ENCODE results near the gene MINK1.
"Not testable (repeated sequence)": the region's sequence is repeated elsewhere in the genome, so short reads cannot be mapped to it uniquely, and the experiment has no call there.

MINK1 gene

DNA sequence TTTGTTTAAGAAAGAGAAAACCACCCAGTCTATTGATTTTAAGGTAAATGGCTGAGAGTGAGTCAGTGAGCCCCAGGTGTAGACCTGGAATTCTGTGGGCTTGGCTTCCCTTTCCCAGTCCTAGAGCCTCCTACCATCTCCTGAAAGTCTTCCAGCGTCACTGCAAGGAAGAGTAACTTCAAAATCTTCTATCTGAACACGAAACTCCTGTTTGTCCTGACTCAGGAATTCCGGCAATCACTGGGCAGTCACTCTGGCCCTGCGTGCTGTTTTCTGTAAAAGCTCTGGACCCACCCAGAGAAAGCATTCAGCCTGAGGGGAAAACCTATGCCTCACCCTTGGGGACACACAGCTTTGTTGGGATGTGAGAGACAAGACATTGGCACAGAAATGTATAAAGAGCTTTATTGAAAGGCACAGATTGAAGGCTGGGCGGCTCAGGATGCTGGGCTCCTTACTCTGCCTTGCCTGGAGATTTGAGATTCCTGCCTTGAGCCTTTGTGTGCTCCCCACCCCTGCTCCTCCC, 15.9 kb downstream of the MINK1 start:
- no peak for FAIRE-seq

DNA sequence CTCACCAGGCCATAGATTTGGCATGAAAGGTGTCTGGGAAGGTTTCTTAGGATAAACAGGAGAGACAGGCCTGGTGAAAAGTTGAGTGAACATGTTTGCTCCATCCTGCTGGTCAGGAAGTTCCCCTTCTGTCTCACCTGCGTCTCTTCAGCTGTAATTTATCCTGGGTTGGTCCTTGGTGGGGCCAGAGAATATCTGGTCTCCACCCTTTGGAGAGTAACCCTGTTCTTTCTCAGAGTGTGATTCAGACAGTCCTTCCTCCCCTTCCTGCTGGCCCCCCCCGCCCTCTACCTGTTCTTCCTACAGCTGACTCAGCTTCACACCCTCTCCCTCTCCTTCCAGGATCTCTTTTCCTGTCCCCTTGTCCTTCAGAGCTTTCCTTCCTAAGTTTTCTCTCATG, 17.1 kb downstream of the MINK1 start:
- FAIRE-seq = no peak

DNA sequence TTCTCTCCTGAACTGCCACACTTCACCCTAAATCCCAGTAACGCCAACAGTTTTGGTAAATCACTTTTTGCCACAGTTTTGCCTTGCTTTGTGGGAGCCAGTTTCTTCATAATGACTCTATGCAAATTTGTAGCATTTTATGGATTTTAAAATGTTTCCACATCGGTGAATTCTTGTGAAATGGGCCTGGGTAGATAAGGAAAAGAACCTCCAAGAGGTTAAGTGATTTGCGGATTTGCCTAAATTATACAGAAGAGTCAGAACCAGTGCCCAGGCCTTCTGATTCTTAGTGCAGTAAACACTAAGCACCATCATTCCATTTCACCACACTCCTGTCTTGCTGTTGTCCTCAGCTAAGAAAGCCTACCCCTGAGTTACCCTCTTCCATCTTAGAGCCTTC, 17.9 kb downstream of the MINK1 start:
- no peak for FAIRE-seq

DNA sequence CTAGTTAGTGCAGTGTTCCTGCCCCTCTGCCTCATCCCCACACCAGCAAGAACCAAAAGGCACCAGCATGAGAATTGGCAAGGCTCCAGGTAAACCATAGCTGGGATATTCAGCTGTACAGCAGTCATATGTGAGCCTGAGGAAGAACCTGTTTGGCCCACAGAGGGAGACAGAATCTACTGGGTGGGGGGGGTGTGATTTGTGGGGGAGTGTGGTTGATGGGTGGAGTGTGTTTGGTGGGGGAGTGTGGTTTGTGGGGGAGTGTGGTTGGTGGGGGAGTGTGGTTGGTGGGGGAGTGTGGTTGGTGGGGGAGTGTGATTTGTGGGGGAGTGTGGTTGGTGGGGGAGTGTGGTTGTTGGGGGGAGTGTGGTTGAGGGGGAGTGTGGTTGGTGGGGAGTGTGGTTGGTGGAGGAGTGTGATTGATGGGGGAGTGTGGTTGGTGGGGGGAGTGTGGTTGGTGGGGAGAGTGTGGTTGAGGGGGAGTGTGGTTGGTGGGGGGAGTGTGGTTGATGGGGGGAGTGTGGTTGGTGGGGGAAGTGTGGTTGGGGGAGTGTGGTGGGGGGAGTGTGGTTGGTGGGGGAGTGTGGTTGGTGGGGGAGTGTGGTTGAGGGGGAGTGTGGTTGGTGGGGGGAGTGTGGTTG, 19.5 kb downstream of the MINK1 start:
- FAIRE-seq = no peak

DNA sequence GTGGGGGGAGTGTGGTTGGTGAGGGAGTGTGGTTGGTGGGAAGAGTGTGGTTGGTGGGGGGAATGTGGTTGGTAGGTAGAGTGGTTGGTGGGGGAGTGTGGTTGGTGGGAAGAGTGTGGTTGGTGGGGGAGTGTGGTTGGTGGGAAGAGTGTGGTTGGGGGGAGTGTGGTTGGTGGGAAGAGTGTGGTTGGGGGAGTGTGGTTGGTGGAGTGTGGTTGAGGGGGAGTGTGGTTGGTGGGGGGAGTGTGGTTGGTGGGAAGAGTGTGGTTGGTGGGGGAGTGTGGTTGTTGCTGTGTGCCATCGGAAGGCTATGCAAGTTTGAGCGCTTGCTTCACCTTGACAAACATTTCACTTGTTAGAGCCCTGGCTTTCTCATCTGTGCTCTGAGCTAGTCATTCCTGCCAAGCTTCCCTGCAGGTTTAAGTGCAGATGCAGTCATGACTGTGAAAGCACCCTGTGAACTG, 20.1 kb downstream of the MINK1 start:
- no peak for FAIRE-seq

DNA sequence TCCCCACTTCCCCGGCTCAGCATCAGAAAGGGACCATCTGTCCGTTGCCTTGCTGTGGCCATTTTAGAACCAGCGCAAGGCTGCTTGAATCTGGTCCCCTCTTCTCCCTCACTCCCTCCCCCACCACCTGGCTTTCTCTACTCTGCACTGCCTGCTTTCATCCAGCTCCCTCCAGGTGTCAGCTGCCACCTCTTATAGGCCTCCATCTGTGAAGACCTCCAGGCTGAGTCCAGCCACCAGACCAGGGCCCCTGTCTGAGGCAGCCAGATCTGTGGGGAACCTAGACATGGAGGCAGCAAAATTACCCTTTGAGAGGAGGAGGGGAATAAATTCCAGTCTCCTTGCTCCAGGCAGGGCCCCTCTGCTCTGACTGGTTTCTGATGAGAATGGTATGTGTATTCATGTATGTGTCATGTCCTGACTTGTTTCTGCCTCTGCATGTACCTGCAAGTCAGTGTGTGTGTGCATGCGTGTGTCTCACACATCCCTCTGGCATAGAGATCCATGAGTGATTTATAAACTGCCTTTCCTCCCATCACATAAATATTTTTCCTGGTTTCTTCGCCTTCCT, 21.1 kb downstream of the MINK1 start:
- FAIRE-seq = no peak

DNA sequence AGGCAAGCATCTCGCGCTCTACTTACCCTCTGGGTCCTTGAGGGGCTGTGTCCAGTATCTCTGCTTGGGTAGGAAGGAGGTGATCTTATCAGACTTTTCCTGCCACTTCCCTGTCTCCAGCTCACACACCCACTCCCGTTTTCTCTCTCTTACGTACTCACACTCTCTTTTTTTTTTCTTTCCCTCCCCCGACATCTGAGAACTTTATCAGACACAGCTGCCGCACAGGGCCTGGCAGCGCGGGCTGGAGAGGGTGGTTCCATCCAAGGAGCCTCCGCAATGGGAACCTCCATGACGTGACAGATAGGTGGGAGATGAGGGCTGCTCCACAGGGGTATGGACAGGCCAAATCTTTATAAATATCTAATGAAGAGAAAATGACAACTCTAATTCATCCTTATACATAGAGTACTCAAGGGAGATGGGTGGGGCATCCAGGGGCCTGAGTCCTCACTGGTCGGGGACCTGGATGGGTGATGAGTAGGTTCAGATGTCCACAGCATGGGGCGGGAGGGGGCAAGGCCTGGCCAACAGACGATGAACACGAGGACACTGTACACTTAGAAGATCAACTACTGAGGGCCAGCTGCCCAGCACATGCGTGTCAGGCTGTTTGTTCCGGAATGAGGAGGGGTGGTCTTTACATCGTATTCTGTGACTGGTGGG, 23.3 kb downstream of the MINK1 start:
- no peak for FAIRE-seq

DNA sequence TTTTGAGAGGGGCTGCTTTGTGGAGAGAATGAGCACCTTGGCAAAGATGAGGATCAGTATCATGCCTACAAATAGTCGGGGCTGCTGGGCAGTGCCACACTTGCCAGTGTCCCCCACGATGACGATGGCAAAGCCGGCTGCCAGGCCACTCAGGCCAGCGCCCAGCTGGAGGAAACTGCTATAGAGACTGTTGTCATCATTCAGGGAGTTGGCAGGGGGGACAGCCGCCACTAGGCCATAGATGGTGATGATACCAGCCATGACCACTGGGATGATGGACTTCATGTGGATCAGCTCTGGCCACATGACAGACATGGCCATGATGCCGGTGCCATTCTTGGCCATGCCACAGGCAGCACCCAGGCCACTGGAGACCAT, 23.8 kb downstream of the MINK1 start:
- no peak for FAIRE-seq

DNA sequence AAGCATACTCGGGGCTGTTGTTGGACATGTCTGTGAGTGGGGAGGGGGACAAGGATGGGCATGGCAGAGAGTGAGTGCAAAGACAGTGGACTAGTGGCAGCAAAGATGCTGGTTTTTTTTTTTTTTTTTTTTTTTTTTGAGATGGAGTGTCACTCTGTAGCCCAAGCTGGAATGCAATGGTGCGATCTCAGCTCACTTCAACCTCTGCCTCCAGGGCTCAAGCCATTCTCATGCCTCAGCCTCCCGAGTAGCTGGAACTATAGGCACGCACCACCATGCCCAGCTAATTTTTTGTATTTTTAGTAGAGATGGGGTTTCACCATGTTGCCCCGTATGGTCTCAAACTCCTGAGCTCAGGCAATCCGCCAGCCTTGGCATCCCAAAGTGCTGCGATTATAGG, 24.2 kb downstream of the MINK1 start:
- FAIRE-seq = not testable (repeated sequence)

DNA sequence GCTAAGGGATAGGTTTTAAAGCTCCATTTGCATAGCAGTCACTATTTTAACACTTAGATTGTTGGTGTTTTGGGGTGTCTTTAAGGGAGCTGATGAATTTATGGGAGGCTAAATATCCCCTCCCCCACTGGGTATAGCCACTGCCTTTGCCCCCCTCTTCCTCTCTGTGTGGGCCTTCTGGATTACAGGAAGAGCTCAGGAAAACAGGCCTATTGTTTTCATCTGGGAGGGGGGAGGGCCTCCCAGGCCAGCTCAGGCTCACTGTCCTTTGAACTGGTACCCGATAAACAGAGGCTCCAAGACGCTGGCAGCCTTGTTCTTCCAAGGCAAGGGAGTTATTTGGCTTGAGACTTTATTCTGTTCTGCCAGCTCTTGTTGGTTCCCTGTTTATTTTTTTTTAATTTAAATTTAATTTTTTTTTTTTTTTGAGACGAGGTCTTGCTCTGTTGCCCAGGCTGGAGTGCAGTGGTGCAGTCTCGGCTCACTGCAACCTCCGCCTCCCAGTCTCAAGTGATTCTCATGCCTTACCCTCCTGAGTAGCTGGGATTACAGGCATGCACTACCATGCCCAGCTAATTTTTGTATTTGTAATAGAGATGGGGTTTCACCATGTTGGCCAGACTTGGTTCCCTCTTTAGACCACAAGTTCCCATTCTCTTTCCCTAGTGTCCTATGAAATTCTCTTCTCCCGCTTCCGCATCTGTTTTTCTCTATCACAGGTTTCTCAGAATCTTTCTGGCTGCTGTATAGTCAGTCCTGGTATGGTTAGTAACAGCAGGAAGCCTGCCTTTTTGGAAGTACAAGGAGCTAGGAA, 25.1 kb downstream of the MINK1 start:
- no peak for FAIRE-seq

DNA sequence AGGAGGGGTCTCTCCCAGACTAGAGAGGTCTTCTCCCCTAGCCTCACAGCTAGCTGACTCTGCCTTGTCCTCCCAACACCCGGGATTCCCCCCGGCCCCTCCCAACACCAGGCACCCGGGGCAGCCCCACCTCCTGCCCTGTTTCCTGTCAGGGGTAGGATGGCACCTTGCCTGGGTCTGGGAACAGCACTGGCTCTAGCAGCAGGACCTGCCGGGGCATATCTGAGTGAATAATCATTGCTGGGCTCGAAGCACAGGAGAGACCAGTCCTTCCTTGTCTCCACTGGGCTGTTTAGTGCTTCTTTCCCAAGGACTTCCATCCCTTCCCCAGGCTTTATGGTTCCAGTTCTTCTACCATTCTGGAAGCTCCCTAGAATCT, 25.7 kb downstream of the MINK1 start:
- FAIRE-seq = no peak

DNA sequence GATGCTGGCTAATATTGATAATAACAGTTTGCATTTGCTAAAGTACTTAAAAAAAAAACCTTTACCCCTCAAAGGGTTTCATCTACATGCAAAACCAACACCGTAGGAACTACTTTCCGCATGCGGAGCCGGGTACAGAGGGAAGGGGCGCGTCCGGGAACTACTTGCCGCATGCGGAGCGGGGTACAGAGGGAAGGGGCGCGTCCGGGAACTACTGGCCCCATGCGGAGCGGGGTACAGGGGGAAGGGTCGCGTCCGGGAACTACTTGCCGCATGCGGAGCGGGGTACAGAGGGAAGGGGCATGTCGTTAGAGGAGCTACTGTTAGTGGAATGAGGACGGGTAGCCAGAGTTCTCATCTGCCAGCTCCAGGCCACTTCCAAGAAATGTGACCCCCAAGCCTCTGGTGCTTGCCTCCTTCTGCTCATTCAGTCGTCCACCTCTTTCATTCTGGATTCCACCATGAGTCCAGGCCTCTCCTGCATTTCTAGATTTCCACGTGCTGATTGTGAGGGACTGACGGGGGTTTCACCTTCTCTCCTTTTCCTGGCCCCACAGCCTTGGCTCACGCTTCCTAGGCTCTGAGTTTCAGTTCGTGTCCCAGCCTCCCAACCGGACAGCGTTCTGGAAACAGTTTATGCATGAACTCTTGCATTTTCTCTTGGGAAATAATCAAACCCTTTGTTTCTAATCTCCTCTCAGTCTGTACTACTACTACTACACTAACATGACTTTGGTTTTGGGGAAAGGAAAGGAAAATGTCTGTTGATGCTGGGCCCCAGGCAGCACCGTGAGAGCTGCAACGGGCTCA, 26.9 kb downstream of the MINK1 start:
- no peak for FAIRE-seq

DNA sequence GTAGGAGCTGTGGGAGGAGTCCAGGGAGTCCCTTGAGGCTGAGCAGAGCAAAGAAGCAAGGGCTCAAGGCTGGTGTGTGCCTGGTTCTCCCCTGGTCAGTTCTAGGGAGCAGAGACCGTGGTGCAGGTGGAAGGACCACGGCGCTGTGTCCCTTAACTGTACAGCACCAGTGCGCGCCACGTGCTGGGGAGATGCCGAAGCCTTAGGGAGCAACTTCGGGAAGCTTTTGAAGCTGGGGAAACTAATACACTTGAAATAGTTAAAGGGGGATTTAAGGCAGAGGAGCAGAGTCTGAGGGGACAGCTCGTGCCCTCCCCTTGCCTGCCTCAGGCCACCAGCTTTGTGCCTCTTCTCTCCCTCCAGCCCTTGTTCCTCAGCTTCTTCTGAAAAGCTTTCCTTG, 27.5 kb downstream of the MINK1 start:
- FAIRE-seq = no peak

DNA sequence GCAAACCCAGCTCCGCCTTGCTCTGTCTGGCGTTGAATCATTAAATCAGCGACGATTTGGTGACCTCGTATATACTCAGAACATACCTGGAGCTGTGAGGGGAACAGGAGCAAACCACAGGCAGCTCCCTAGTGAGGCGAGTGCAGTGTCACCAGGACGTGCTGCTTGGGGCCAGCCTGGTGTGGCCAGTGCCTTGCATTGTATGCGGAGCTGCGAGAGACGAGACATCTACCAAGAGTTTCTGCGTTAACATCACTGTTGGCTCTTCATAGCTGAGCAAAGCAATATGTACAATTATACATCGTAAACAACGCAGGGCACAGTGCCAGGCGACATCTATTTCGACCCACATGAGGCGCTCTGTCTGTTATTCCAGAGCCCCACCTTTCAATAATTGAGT, 27.9 kb downstream of the MINK1 start:
- no peak for FAIRE-seq

DNA sequence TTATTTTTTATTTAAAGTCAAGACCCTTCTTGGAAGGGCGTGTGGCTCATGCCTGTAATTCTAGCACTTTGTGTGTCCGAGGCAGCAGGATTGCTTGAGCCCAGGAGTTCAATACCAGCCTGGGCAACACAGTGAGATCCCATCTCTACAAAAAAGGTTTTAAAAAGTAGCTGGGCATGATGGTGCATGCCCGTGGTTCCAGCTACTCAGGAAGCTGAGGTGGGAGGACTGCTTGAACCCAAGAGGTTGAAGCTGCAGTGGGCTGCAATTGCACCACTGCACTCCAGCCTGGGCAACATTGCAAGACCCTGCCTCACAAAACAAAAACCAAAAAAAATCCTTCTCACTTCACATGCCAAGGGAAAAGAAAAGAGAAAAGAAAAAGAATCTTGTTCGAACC, 29.6 kb downstream of the MINK1 start:
- FAIRE-seq = no peak

DNA sequence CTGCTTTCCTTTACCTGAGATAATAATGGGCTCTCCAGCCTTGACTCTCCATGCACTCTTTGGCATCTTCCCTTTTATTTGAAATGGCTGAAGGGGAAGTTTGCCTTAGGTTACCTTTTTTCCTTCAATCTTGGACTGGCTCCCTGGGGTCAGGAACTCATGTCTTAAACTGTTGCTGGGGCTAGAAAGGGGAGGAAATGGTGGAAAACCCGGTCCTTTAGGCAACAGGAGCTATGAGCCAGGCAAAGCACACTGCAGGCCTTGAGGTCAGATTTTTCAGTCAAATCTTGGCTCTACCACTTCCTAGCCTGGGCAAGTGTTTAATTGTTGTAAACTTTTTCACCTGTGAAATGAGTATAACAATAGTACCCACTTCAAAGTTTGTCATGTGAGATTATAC, 30.2 kb downstream of the MINK1 start:
- no peak for FAIRE-seq

DNA sequence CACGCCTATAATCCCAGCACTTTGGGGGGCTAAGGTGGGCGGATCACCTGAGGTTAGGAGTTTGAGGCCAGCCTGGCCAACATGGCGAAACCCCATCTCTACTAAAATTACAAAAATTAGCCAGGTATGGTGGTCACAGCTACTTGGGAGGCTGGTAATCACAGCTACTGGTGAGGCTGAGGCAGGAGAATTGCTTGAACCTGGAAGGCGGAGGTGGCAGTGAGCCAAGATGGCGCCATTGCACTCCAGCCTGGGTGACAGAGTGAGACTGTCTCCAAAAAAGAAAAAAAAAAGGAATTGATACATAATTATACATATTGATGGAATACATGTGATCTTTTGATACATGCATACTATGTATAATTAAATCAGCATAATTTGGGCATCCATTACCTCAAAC, 34.4 kb downstream of the MINK1 start:
- FAIRE-seq = not testable (repeated sequence)

DNA sequence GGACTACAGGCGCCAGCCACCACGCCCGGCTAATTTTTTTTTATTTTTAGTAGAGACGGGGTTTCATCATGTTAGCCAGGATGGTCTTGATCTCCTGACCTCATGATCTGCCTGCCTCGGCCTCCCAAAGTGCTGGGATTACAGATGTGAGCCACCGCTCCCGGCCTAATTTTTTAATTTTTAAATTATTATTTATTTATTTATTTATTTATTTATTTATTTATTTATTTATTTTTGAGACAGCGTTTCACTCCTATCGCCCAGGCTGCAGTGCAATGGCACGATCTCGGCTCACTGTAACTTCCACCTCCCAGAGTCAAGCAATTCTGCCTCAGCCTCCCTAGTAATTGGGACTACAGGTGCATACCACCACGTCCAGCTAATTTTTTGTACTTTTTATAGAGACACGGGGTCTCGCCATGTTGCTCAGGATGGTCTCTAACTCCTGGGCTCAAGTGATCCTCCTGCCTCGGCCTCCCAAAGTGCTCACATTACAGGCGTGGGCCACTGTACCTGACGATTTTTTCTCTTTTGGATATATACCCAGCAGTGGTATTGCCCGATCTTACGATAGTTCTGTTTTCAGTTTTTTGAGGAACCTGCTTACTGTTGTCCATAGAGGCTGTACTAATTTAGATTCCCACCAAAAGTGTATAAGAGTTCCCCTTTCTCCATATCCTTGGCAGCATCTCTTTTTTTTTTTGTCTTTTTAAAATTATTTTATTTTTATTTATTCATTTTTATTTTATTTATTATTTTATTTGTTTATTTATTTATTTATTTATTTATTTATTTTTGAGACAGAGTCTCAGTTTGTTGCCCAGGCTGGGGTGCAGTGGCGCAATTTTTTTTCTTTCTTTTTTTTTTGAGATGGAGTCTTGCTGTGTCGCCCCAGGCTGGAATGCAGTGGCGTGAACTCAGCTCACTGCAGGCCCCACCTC, 36.2 kb downstream of the MINK1 start:
- FAIRE-seq = not testable (repeated sequence)

DNA sequence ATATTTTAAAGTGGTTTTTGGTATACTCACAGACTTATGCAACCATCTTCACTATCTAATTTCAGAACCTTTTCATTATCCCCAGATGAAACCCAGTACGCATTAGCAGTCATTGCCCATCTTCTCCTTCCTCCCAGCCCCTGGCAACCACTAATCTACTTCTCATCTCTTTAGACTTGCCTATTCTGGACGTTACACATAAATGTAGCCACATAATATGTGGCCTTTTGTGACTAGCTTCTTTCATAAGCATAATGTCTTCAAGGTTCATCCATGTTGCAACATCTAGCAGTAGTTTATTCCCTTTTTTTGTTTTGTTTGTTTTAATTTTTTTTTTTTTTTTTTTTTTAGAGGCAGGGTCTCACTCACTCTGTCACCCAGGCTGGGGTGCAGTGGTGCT, 37.7 kb downstream of the MINK1 start:
- no peak for FAIRE-seq

DNA sequence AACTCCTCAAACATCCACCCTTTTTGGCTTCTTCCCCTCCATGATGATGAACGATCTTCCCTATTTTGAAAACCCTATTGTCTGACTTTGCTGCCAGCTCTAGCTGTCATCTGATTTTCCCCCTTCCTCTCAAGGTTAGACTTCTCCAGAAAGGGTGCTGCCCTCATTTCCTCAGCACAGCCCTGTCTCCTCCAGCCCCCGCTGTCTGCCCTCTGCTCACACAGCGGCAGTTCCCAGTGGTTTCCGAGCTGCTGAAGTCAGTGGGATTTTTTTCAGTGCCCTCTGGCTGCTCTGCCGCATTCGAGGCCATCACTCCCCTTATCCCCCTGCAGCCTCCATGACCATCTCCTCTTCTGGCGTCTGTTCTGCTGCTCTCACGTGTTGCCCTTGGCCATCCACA, 39.6 kb downstream of the MINK1 start:
- FAIRE-seq = no peak

DNA sequence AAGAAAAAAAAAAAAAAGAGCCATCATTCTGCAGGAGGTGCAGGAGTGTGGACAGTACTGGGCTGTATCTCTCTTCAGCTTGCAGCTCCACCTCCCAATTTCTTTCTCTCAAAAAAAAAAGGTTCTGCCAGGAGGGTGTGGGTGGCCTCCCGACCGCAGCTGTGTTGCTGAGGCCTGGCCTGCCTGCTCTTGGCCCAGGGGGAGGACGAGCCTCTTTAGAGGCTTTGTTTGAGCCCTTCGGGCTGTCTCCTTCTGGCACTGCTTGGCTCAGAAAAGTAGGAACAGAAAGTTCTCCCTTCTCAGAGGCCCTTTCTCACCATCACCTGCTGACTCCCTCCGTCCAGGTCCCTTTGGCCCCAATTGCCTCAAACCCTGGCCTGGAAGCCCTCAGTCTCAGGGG, 43.9 kb downstream of the MINK1 start:
- no peak for FAIRE-seq

Measured in endometrium (tissue), 2 donors.